Measurements from ENCODE around the gene NAB1. TPM values are rescaled to one million over a fixed set of nuclear protein-coding genes. Genes with fewer than 3 reads are reported as not detected.
"Not testable (repeated sequence)": the region's sequence is repeated elsewhere in the genome, so short reads cannot be mapped to it uniquely, and the experiment has no call there.

Gene NAB1
- total RNA-seq, 6 experiments from 2014 or later: 22.0 to 29.9 (median 23.8) TPM

- ATAC-seq (no peak), DNase-seq (no peak)
- no peak overlapping the region for H3K27ac ChIP-seq
- no peak overlapping the region for H3K4me3 ChIP-seq
- no peaks in the 10 kb centered on the region for H3K27me3 ChIP-seq
- H3K4me1 ChIP-seq: no peaks in the 10 kb centered on the region
- TF ChIP-seq POLR2A (IDR thresholded peaks at IDR 0.05) (no peak), CTCF (IDR thresholded peaks at IDR 0.05) (no peak)
- WGBS (ENCODE audit: insufficient coverage, low coverage, low lambda C conversion rate, missing lambda C conversion rate): 64% methylated on average over 3 of the region's 4 CpGs
- H3K36me3 ChIP-seq: no peaks in the 10 kb centered on the region
- intact Hi-C loops (cut with DNase I): no loop called here
- H3K9me3 ChIP-seq: peaks cover 0 to 2% (median 0%) of the 10 kb centered on the region in 4 donors
Measured at GRCh38 chr2:190607014-190607597, 41.8 kb upstream of the NAB1 start.

GRCh38 chr2:190607657-190608357 is 41.1 kb upstream of the NAB1 start:
- TF ChIP-seq POLR2A (IDR thresholded peaks at IDR 0.05): no peak
- TF ChIP-seq CTCF (IDR thresholded peaks at IDR 0.05): no peak
- WGBS (ENCODE audit: insufficient coverage, low coverage, low lambda C conversion rate, missing lambda C conversion rate): 83% methylated on average over 11 of the region's 11 CpGs

GRCh38 chr2:190608863-190609262 is 40.0 kb upstream of the NAB1 start:
- H3K4me3 ChIP-seq; H3K36me3 ChIP-seq; intact Hi-C loops (cut with DNase I); H3K4me1 ChIP-seq; H3K27ac ChIP-seq; DNase-seq; H3K9me3 ChIP-seq; ATAC-seq; H3K27me3 ChIP-seq: not testable (repeated sequence)
- 92% methylated on average over 3 of the region's 3 CpGs for WGBS (ENCODE audit: insufficient coverage, low coverage, low lambda C conversion rate, missing lambda C conversion rate)

More at GRCh38 chr2:190607657-190608357, 41.1 kb upstream of the NAB1 start:
- intact Hi-C loops (cut with DNase I): no loop called here
- H3K9me3 ChIP-seq: peaks cover 0 to 2% (median 0%) of the 10 kb centered on the region in 4 donors
- no peaks in the 10 kb centered on the region for H3K36me3 ChIP-seq
- no peak overlapping the region for H3K27ac ChIP-seq
- H3K4me1 ChIP-seq: no peaks in the 10 kb centered on the region
- ATAC-seq: no peak
- DNase-seq: no peak
- no peak overlapping the region for H3K4me3 ChIP-seq
- H3K27me3 ChIP-seq: no peaks in the 10 kb centered on the region

GRCh38 chr2:190609397-190609796 is 39.5 kb upstream of the NAB1 start:
- H3K4me3 ChIP-seq; intact Hi-C loops (cut with DNase I); H3K4me1 ChIP-seq; H3K9me3 ChIP-seq; H3K27ac ChIP-seq; H3K36me3 ChIP-seq; DNase-seq; H3K27me3 ChIP-seq: not testable (repeated sequence)
- 64% methylated on average over 1 of the region's 1 CpG for WGBS (ENCODE audit: insufficient coverage, low coverage, low lambda C conversion rate, missing lambda C conversion rate)
- ATAC-seq: peak in 1 of 4 donors; percentile 19

- ATAC-seq; H3K36me3 ChIP-seq; H3K4me3 ChIP-seq; H3K27me3 ChIP-seq; intact Hi-C loops (cut with DNase I); DNase-seq; H3K27ac ChIP-seq; H3K9me3 ChIP-seq; H3K4me1 ChIP-seq: not testable (repeated sequence)
- WGBS (ENCODE audit: insufficient coverage, low coverage, low lambda C conversion rate, missing lambda C conversion rate): 84% methylated on average over 2 of the region's 2 CpGs
Measured at GRCh38 chr2:190610528-190610927, 38.4 kb upstream of the NAB1 start.

- no peak overlapping the region for H3K27ac ChIP-seq
- no peaks in the 10 kb centered on the region for H3K4me1 ChIP-seq
- H3K36me3 ChIP-seq: no peaks in the 10 kb centered on the region
- TF ChIP-seq POLR2A (IDR thresholded peaks at IDR 0.05): no peak
- TF ChIP-seq CTCF (IDR thresholded peaks at IDR 0.05): no peak
- WGBS (ENCODE audit: insufficient coverage, low coverage, low lambda C conversion rate, missing lambda C conversion rate): 56% methylated on average over 3 of the region's 3 CpGs
- intact Hi-C loops (cut with DNase I): no loop called here
- ATAC-seq: no peak
- no peaks in the 10 kb centered on the region for H3K27me3 ChIP-seq
- DNase-seq: no peak
- no peak overlapping the region for H3K4me3 ChIP-seq
- peaks cover 0 to 2% (median 0%) of the 10 kb centered on the region in 4 donors for H3K9me3 ChIP-seq
Measured at GRCh38 chr2:190615555-190616200, 33.2 kb upstream of the NAB1 start.

Measured in right lobe of liver (tissue), 6 donors.